ENCODE data around the gene ACTMAP.

Gene ACTMAP

DNA sequence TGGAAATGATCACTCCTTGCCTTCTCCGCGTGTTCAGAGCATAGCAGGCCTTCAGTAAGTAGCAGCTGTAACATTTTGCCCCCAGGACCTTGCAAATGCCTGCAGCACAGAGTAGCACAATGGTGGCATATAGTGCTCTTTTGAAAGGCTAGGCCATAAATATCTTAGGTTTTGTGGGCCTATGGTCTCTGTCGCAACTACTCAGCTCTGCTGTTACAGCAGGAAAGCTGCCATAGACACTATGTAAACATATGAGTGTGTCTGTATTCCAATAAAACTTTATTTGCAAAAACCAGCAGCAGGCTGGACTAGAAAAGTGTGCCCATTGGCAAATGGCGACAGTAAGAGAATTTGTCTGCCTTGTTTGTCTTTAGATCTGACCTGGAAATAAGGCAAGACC lies 24.0 kb downstream of the ACTMAP start:
- peaks cover 5% of the 10 kb centered on the region for H3K4me1 Mint-ChIP-seq (ENCODE audit: low read depth)
- H3K27ac Mint-ChIP-seq, result no peak overlapping the region
- H3K4me3 Mint-ChIP-seq, result no peak overlapping the region
- no peaks in the 10 kb centered on the region for H3K9me3 Mint-ChIP-seq
- peaks cover 38% of the 10 kb centered on the region for H3K36me3 Mint-ChIP-seq (ENCODE audit: low read depth)
- no peaks in the 10 kb centered on the region for H3K27me3 Mint-ChIP-seq (ENCODE audit: low read depth)
- no peak for DNase-seq (ENCODE audit: low spot score)

DNA sequence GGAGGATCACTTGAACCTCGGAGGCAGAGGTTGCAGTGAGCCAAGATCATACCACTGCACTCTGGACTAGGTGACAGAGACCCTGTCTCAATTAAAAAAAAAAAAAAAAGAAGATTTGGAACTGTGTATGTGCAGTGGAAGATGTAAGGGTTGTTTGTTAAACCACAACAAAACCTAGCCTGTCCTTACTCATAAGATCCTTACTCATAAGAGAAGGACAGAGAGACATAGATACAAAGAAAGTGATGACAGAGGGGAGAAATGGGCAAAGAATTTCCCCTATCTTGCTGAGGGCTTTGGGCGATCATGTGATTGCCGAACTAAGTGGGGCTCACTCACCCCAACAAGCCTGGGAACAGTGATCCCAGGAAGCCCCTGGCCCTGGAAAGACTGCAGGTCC lies 25.4 kb downstream of the ACTMAP start:
- Mint-ChIP-seq H3K4me1 (ENCODE audit: low read depth) (peaks cover 17% of the 10 kb centered on the region), H3K27ac (no peak overlapping the region), H3K4me3 (no peak overlapping the region), H3K9me3 (no peaks in the 10 kb centered on the region), H3K27me3 (ENCODE audit: low read depth) (no peaks in the 10 kb centered on the region), H3K36me3 (ENCODE audit: low read depth) (peaks cover 35% of the 10 kb centered on the region)
- DNase-seq (ENCODE audit: low spot score), result no peak

DNA sequence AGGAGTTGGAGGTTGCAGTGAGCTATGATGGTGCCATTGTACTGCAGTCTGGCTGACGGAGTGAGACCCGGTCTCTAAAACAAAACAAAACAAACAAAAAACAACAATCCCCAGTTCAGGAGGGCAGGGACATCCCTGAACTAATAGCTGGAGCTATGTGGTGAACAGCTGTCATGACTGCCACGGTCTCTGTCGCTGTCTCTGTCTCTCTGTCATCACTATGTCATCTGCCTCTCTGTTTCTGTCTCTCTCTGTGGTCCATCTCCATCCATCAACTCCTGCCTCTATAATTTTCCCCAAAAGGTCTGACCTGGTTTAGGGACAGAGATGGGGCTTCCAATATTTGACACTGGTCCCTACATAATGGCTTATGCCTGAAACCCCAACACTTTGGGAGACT lies 26.0 kb downstream of the ACTMAP start:
- Mint-ChIP-seq H3K27ac (no peak overlapping the region), H3K36me3 (ENCODE audit: low read depth) (peaks cover 35% of the 10 kb centered on the region), H3K4me3 (no peak overlapping the region), H3K4me1 (ENCODE audit: low read depth) (peaks cover 21% of the 10 kb centered on the region), H3K9me3 (no peaks in the 10 kb centered on the region), H3K27me3 (ENCODE audit: low read depth) (no peaks in the 10 kb centered on the region)
- DNase-seq (ENCODE audit: low spot score), result no peak

DNA sequence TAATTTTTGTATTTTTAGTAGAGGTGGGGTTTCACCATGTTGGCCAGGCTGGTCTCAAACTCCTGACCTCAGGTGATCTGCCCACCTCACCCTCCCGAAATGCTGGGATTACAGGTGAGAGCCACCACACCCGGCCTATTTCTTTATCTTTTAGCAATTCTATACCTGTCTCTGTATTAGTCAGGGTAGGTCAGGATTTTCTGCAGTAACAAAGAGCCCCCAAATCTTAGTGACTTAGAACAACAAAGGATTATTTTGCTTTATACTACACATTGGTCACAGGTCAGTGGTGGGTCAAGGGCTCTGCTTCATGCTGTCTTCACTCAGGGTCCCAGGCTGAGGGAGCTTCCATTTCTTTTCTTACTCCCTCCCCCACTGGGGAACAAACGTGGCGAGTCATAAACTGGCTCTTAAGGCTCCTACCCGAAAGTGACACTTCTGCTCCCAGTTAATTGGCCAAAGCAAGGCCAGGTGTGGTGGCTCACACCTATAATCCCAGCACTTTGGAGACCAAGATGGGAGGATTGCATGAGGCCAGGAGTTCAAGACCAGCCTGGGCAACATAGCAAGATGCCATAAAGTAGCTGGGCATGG lies 26.5 kb downstream of the ACTMAP start:
- no peaks in the 10 kb centered on the region for H3K27me3 Mint-ChIP-seq (ENCODE audit: low read depth)
- peaks cover 35% of the 10 kb centered on the region for H3K36me3 Mint-ChIP-seq (ENCODE audit: low read depth)
- no peak for DNase-seq (ENCODE audit: low spot score)
- H3K9me3 Mint-ChIP-seq, result no peaks in the 10 kb centered on the region
- H3K27ac Mint-ChIP-seq, result no peak overlapping the region
- H3K4me3 Mint-ChIP-seq, result no peak overlapping the region
- peaks cover 23% of the 10 kb centered on the region for H3K4me1 Mint-ChIP-seq (ENCODE audit: low read depth)

DNA sequence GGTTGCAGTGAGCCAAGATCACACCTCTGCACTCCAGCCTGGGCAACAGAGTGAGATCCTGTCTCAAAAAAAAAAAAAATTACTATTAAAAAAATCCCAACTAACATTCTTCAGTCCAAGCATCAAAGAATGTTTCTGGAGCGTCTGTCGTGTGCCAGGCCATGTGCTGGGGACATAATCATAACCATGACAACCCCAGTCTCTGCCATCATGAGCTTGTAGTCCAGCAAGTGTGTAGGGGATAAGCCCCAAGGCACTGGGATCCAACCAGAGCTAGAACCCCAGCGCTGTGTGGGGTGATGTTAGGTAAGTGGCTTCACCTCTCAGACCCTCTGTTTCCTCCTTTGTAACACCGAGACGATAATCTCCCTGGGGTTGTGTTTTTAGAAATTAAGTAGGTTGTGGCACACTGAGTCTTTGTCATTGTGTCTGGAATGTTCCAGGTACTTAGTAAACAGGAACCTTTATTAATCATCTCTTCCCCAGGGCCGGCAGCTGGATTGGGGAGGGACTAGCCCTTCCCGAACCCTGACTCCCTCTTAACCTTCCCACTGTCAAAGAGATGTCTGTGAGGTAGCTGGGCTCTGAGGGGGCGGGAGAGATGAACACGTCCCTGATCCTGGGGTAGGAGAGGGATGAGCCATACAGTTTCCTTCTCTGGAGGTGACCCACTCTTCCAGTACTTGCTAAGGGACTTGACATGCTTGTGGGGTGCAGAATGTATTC lies 28.2 kb downstream of the ACTMAP start:
- Mint-ChIP-seq H3K4me3 (no peak overlapping the region), H3K36me3 (ENCODE audit: low read depth) (peaks cover 32% of the 10 kb centered on the region), H3K9me3 (no peaks in the 10 kb centered on the region), H3K4me1 (ENCODE audit: low read depth) (peaks cover 28% of the 10 kb centered on the region), H3K27ac (no peak overlapping the region), H3K27me3 (ENCODE audit: low read depth) (no peaks in the 10 kb centered on the region)
- DNase-seq (ENCODE audit: low spot score), result no peak

DNA sequence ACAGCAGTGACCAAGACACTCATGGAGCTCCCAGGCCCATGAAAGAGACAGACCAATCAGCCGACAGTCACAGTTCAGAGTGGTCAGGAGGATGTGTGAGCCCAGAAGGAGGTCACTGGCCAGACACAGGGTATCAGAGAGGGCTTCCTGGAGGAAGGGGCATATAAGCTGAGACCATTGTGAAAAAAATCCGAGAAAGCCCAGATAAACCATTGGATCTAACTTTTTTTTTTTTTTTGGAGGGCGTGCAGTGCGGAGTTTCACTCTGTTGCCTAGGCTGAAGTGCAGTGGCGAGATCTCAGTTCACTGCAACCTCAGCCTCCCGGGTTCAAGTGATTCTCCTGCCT lies 29.2 kb downstream of the ACTMAP start:
- Mint-ChIP-seq H3K4me1 (ENCODE audit: low read depth) (peaks cover 32% of the 10 kb centered on the region), H3K4me3 (peak overlapping the region; percentile 47), H3K27me3 (ENCODE audit: low read depth) (no peaks in the 10 kb centered on the region), H3K27ac (no peak overlapping the region), H3K9me3 (no peaks in the 10 kb centered on the region), H3K36me3 (ENCODE audit: low read depth) (peaks cover 28% of the 10 kb centered on the region)
- no peak for DNase-seq (ENCODE audit: low spot score)

DNA sequence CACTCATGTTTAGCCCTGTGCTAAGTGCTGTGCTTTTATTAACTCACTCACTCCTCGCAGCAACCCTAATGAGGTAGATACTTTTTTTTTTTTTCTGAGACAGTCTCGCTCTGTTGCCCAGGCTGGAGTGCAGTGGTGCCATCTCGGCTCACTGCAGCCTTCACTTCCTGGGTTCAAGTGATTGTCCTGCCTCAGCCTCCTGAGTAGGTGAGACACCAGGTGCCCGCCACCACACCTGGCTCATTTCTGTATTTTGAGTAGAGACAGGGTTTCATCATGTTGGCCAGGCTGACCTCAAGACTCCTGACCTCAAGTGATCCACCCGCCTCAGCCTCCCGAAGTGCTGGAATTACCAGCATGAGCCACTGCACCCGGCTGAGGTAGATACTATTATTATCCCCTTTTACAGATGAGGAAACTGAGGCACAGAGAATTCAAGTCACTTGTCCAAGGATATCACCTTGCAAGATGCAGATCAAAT lies 30.8 kb downstream of the ACTMAP start:
- Mint-ChIP-seq H3K27ac (peak overlapping the region; percentile 65), H3K4me3 (peak overlapping the region; percentile 85), H3K9me3 (no peaks in the 10 kb centered on the region), H3K27me3 (ENCODE audit: low read depth) (no peaks in the 10 kb centered on the region), H3K4me1 (ENCODE audit: low read depth) (peaks cover 42% of the 10 kb centered on the region), H3K36me3 (ENCODE audit: low read depth) (peaks cover 24% of the 10 kb centered on the region)
- DNase-seq (ENCODE audit: low spot score), result no peak

DNA sequence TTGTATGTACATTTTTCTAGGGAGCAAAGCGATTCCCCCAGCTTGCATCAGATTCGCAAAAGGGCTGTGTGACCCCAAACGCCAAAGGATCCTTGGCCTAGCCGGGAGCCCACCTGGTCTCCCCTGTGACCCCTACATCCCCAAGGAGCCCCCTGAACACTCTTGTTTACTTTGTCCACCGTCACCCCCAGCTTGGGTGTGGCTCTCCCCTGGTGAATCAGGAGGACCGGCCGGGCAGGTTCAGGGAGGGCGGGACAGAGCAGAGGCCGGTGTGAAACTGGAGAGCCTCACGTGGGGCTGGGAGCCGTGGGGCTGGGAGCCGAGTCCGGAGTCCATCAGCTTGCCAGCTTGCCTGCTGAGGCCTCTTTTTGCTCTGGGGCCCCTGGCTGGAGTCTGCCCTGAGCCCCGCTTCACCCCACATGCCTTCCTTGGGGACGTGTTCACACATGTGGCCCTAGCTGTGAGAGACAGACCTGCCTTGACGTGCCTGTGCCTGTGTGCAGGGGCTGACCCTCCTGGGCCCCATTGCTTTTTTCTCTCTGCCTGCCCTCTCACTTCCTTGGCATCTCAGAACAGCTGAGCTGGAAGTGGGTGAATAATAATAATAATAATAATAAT lies 31.4 kb downstream of the ACTMAP start:
- peaks cover 40% of the 10 kb centered on the region for H3K4me1 Mint-ChIP-seq (ENCODE audit: low read depth)
- peak overlapping the region; percentile 52 for H3K27ac Mint-ChIP-seq
- peak overlapping the region; percentile 85 for H3K4me3 Mint-ChIP-seq
- no peak for DNase-seq (ENCODE audit: low spot score)
- H3K9me3 Mint-ChIP-seq, result no peaks in the 10 kb centered on the region
- peaks cover 21% of the 10 kb centered on the region for H3K36me3 Mint-ChIP-seq (ENCODE audit: low read depth)
- H3K27me3 Mint-ChIP-seq (ENCODE audit: low read depth), result no peaks in the 10 kb centered on the region

DNA sequence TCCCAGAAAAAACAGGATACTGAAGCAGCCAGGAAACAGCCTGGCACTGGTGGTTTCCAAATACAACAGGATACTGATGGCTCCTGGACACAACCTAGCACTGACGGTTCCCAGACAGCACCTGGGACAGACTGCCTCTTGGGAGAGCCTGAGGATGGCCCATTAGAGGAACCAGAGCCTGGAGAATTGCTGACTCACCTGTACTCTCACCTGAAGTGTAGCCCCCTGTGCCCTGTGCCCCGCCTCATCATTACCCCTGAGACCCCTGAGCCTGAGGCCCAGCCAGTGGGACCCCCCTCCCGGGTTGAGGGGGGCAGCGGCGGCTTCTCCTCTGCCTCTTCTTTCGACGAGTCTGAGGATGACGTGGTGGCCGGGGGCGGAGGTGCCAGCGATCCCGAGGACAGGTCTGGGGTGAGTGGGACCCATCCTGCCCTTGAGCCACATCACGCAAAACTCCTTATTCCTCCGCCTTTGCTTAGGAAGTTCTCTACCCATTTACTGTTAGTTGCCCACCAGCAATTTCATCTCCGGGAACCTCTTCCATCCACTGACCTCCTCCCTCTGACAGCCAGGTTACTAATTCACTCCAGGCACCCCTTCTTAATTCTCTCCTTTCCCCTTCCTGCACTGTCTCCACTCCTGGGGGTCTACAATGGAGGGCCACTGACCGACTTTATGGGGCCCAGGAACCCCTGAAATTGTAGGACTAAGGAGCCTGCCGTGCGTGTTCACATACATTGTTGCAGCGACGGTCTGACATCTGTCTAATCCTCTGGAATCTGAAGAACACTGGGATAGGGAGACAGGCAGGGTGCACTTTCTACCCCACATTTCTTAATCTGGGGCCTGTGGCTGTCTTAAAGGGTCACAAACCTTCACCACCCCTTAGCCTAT lies 32.1 kb downstream of the ACTMAP start:
- no peak for DNase-seq (ENCODE audit: low spot score)
- peak overlapping the region; percentile 85 for H3K4me3 Mint-ChIP-seq
- H3K4me1 Mint-ChIP-seq (ENCODE audit: low read depth), result peaks cover 42% of the 10 kb centered on the region
- H3K36me3 Mint-ChIP-seq (ENCODE audit: low read depth), result peaks cover 18% of the 10 kb centered on the region
- H3K27ac Mint-ChIP-seq, result peak overlapping the region; percentile 79
- no peaks in the 10 kb centered on the region for H3K27me3 Mint-ChIP-seq (ENCODE audit: low read depth)
- no peaks in the 10 kb centered on the region for H3K9me3 Mint-ChIP-seq

DNA sequence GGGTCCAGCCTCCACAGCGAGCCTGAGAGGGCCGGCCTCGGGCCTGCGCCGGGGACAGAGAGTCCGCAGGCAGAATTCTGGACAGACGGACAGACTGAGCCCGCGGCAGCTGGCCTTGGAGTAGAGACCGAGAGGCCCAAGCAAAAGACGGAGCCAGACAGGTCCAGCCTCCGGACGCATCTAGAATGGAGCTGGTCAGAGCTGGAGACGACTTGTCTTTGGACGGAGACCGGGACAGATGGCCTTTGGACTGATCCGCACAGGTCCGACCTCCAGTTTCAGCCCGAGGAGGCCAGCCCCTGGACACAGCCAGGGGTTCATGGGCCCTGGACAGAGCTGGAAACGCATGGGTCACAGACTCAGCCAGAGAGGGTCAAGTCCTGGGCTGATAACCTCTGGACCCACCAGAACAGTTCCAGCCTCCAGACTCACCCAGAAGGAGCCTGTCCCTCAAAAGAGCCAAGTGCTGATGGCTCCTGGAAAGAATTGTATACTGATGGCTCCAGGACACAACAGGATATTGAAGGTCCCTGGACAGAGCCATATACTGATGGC lies 32.9 kb downstream of the ACTMAP start:
- peak overlapping the region; percentile 70 for H3K27ac Mint-ChIP-seq
- H3K36me3 Mint-ChIP-seq (ENCODE audit: low read depth), result peaks cover 15% of the 10 kb centered on the region
- DNase-seq (ENCODE audit: low spot score), result no peak
- H3K27me3 Mint-ChIP-seq (ENCODE audit: low read depth), result no peaks in the 10 kb centered on the region
- H3K4me1 Mint-ChIP-seq (ENCODE audit: low read depth), result peaks cover 45% of the 10 kb centered on the region
- H3K4me3 Mint-ChIP-seq, result peak overlapping the region; percentile 85
- H3K9me3 Mint-ChIP-seq, result no peaks in the 10 kb centered on the region

DNA sequence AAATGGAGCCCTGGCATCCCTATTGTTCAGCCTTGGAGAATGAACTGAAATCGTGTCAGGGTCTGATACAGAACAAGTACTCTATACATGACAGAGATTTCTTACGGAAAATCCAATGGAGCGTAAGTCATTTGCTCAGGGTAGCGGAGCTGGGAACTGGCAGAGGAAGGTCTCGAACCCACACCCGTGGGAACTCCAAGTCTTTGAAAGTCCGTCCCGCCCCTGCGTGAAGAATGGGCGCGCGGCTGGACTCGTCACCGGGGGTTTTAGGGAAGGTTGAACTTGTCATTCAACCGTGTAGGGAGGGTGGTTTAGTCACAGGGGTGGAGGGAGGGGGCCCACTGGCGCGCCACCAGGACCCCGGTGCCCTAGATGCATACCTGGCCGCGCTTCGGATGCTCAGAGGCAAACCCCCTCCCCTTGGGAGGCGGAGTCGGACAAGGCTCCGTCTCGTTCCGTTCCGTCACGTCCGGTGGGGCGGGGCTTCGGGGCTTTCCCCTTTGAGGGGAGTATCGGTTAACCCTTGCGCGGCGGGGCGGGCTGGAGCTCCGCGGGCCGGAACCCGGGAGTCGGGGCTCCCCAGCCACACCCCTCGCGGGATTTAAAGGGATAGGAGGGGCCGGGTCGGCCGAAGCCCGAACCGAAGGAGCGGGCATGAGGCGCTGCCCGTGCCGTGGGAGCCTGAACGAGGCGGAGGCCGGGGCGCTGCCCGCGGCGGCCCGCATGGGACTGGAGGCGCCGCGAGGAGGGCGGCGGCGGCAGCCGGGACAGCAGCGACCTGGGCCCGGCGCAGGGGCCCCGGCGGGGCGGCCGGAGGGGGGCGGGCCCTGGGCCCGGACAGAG lies 33.6 kb downstream of the ACTMAP start, which contains the start of the genes COQ8B and ITPKC:
COQ8B (minus strand) TSS at position 405 of the 843 bp plus-strand sequence. CDS start 2,254 bp downstream, outside the sequence.
ITPKC (plus strand) TSS at position 631 of the 843 bp plus-strand sequence; CDS start at position 655, 24 bp downstream.
- Mint-ChIP-seq H3K27me3 (ENCODE audit: low read depth) (no peaks in the 10 kb centered on the region), H3K27ac (peak within 1 kb of the TSS; percentile 97), H3K4me1 (ENCODE audit: low read depth) (peaks cover 46% of the 10 kb centered on the region), H3K36me3 (ENCODE audit: low read depth) (peaks cover 9% of the 10 kb centered on the region), H3K4me3 (peak within 1 kb of the TSS; percentile 85), H3K9me3 (no peaks in the 10 kb centered on the region)
- DNase-seq (ENCODE audit: low spot score), result peak; percentile 99

DNA sequence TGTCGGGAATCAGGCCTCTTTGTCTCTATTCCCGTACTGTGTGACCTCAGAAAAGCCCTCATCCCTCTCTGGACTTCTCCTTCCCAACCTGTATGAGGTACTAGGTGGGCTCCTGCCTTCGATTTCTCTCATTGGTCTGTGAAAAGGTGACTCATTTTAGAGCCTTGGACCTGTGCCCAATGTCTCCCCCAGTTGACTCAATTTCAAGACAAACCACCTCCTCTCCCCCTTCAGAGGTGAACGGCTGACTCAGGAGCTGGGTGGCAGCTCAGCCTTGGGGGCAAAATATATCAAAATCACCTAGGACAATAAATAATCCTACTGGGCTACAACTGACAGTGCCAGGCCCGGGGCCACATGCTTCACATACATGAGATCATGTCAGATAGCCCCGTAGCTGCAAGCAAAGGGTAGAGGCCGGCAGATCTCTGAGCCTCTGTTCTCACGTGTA lies 34.2 kb downstream of the ACTMAP start:
- Mint-ChIP-seq H3K36me3 (ENCODE audit: low read depth) (peaks cover 13% of the 10 kb centered on the region), H3K4me3 (peak overlapping the region; percentile 84), H3K27ac (peak overlapping the region; percentile 97), H3K4me1 (ENCODE audit: low read depth) (peaks cover 50% of the 10 kb centered on the region), H3K27me3 (ENCODE audit: low read depth) (no peaks in the 10 kb centered on the region), H3K9me3 (no peaks in the 10 kb centered on the region)
- peak; percentile 55 for DNase-seq (ENCODE audit: low spot score)

All from T-helper 2 cell treated with Interferon-gamma antibody and Interleukin-4, amounts not matched to agents 5 μg/mL and 100 μg/mL, for 36 hours (primary cell).